Stimulated activated naive CD8-positive, alpha-beta T cell treated with anti-CD3 and anti-CD28 coated beads, Interleukin-15, amount 100 ng/mL, for 72 hours (primary cell): ENCODE data around the gene NUCB1.
A peak's percentile ranks its signal among the peaks of the same experiment; 100 is the strongest.
"Not testable (repeated sequence)": the region's sequence is repeated elsewhere in the genome, so short reads cannot be mapped to it uniquely, and the experiment has no call there.

ENCODE experiments used
- ATAC-seq: fragments of 150-1000 bp; cut with Tn5 transposase; 2 replicates; pipeline ENCODE4 v1.10.0; 2021; ENCODE audit warnings: mild to moderate bottlenecking, moderate library complexity
- DNase-seq, 2 donors: peaks; one replicate each; pipeline ENCODE4 v3.0.0; 2021 to 2022
- H3K27ac Mint-ChIP-seq, 2 donors: one replicate each; pipeline ENCODE4 v1.8.0; 2022; ENCODE audit warnings: mild to moderate bottlenecking in 2 of 2, mixed read lengths in 2 of 2, moderate library complexity in 2 of 2
- H3K27me3 Mint-ChIP-seq: one replicate; pipeline ENCODE4 v1.8.0; 2022; ENCODE audit warnings: mixed read lengths
- H3K4me1 Mint-ChIP-seq: one replicate; pipeline ENCODE4 v1.8.0; 2022; ENCODE audit warnings: mild to moderate bottlenecking, mixed read lengths
- H3K4me3 Mint-ChIP-seq, 2 donors: one replicate each; pipeline ENCODE4 v1.8.0; 2022; ENCODE audit warnings: mild to moderate bottlenecking in 2 of 2, mixed read lengths in 2 of 2, moderate library complexity in 1 of 2
- H3K9me3 Mint-ChIP-seq, 2 donors: one replicate each; pipeline ENCODE4 v1.8.0; 2022; ENCODE audit warnings: mixed read lengths in 2 of 2

NUCB1 gene

GRCh38 chr19:48913114-48913889, 13.2 kb downstream of the NUCB1 start:
- H3K27ac Mint-ChIP-seq, result peak overlapping the region in 1 of 2 donors; percentile 5
- no peaks in the 10 kb centered on the region for H3K9me3 Mint-ChIP-seq

GRCh38 chr19:48914181-48914580, 14.1 kb downstream of the NUCB1 start:
- Mint-ChIP-seq H3K4me1 (no peaks in the 10 kb centered on the region), H3K27me3 (no peaks in the 10 kb centered on the region), H3K27ac (no peak overlapping the region), H3K9me3 (no peaks in the 10 kb centered on the region), H3K4me3 (no peak overlapping the region)
- DNase-seq, result no peak
- ATAC-seq, result no peak

More at GRCh38 chr19:48913114-48913889, 13.2 kb downstream of the NUCB1 start:
- no peak overlapping the region for H3K4me3 Mint-ChIP-seq
- H3K4me1 Mint-ChIP-seq, result no peaks in the 10 kb centered on the region
- ATAC-seq (peak; percentile 60), DNase-seq (no peak)
- H3K27me3 Mint-ChIP-seq, result no peaks in the 10 kb centered on the region

- H3K4me3 Mint-ChIP-seq, result no peak overlapping the region
- H3K9me3 Mint-ChIP-seq, result no peaks in the 10 kb centered on the region
- DNase-seq, result no peak
- peak overlapping the region in 1 of 2 donors; percentile 14 for H3K27ac Mint-ChIP-seq
- H3K4me1 Mint-ChIP-seq, result no peaks in the 10 kb centered on the region
- no peak for ATAC-seq
- H3K27me3 Mint-ChIP-seq, result no peaks in the 10 kb centered on the region
These were observed 15.6 kb downstream of the NUCB1 start for GRCh38 chr19:48915757-48916156.

GRCh38 chr19:48918071-48918470, 18.0 kb downstream of the NUCB1 start:
- no peak overlapping the region for H3K27ac Mint-ChIP-seq
- H3K4me1 Mint-ChIP-seq, result no peaks in the 10 kb centered on the region
- no peaks in the 10 kb centered on the region for H3K27me3 Mint-ChIP-seq
- no peak overlapping the region for H3K4me3 Mint-ChIP-seq
- no peak for ATAC-seq
- DNase-seq, result no peak
- H3K9me3 Mint-ChIP-seq, result no peaks in the 10 kb centered on the region

- H3K27ac Mint-ChIP-seq, result peak overlapping the region in 1 of 2 donors; percentile 28
- H3K9me3 Mint-ChIP-seq, result no peaks in the 10 kb centered on the region
- ATAC-seq, result no peak
- no peak for DNase-seq
- H3K4me3 Mint-ChIP-seq, result no peak overlapping the region
- H3K27me3 Mint-ChIP-seq, result no peaks in the 10 kb centered on the region
- H3K4me1 Mint-ChIP-seq, result no peaks in the 10 kb centered on the region
These were observed 18.7 kb downstream of the NUCB1 start for GRCh38 chr19:48918801-48919247.

GRCh38 chr19:48919271-48919670, 19.2 kb downstream of the NUCB1 start:
- not testable (repeated sequence) for DNase-seq, ATAC-seq, H3K27ac Mint-ChIP-seq, H3K9me3 Mint-ChIP-seq, H3K4me1 Mint-ChIP-seq, H3K27me3 Mint-ChIP-seq, H3K4me3 Mint-ChIP-seq

GRCh38 chr19:48920949-48921348, 20.8 kb downstream of the NUCB1 start:
- peak overlapping the region in 1 of 2 donors; percentile 77 for H3K27ac Mint-ChIP-seq

GRCh38 chr19:48921721-48922500, 21.8 kb downstream of the NUCB1 start:
- Mint-ChIP-seq H3K4me3 (no peak overlapping the region), H3K27me3 (no peaks in the 10 kb centered on the region), H3K27ac (no peak overlapping the region), H3K9me3 (no peaks in the 10 kb centered on the region), H3K4me1 (peaks cover 6% of the 10 kb centered on the region)
- ATAC-seq (no peak), DNase-seq (no peak)

More at GRCh38 chr19:48920949-48921348, 20.8 kb downstream of the NUCB1 start:
- no peak overlapping the region for H3K4me3 Mint-ChIP-seq
- H3K27me3 Mint-ChIP-seq, result no peaks in the 10 kb centered on the region
- ATAC-seq, result no peak
- H3K9me3 Mint-ChIP-seq, result no peaks in the 10 kb centered on the region
- DNase-seq, result no peak
- H3K4me1 Mint-ChIP-seq, result no peaks in the 10 kb centered on the region

- no peaks in the 10 kb centered on the region for H3K9me3 Mint-ChIP-seq
- DNase-seq (no peak), ATAC-seq (no peak)
- peak overlapping the region in 1 of 2 donors; percentile 69 for H3K27ac Mint-ChIP-seq
- H3K4me1 Mint-ChIP-seq, result peaks cover 8% of the 10 kb centered on the region
- no peaks in the 10 kb centered on the region for H3K27me3 Mint-ChIP-seq
- no peak overlapping the region for H3K4me3 Mint-ChIP-seq
These were observed 22.7 kb downstream of the NUCB1 start for GRCh38 chr19:48922548-48923490.

GRCh38 chr19:48925240-48925843, 25.2 kb downstream of the NUCB1 start:
- Mint-ChIP-seq H3K4me3 (no peak overlapping the region), H3K27me3 (no peaks in the 10 kb centered on the region), H3K4me1 (peaks cover 8% of the 10 kb centered on the region), H3K27ac (no peak overlapping the region), H3K9me3 (no peaks in the 10 kb centered on the region)
- DNase-seq (no peak), ATAC-seq (peak; percentile 40)

- not testable (repeated sequence) for DNase-seq, H3K4me1 Mint-ChIP-seq, H3K27me3 Mint-ChIP-seq, ATAC-seq, H3K9me3 Mint-ChIP-seq, H3K4me3 Mint-ChIP-seq, H3K27ac Mint-ChIP-seq
These were observed 25.8 kb downstream of the NUCB1 start for GRCh38 chr19:48925890-48926289.

GRCh38 chr19:48926909-48927308, 26.8 kb downstream of the NUCB1 start:
- H3K4me1 Mint-ChIP-seq, result peaks cover 8% of the 10 kb centered on the region
- DNase-seq (no peak), ATAC-seq (peak; percentile 71)
- no peaks in the 10 kb centered on the region for H3K9me3 Mint-ChIP-seq
- H3K4me3 Mint-ChIP-seq, result peak overlapping the region in 1 of 2 donors; percentile 8
- peak overlapping the region in 1 of 2 donors; percentile 74 for H3K27ac Mint-ChIP-seq
- H3K27me3 Mint-ChIP-seq, result no peaks in the 10 kb centered on the region

- H3K9me3 Mint-ChIP-seq, H3K4me1 Mint-ChIP-seq, H3K27me3 Mint-ChIP-seq, H3K4me3 Mint-ChIP-seq, ATAC-seq, H3K27ac Mint-ChIP-seq, DNase-seq: not testable (repeated sequence)
These were observed 27.6 kb downstream of the NUCB1 start for GRCh38 chr19:48927692-48928091.

GRCh38 chr19:48928164-48929025, 28.3 kb downstream of the NUCB1 start:
- H3K27me3 Mint-ChIP-seq, result no peaks in the 10 kb centered on the region
- peak overlapping the region in 1 of 2 donors; percentile 19 for H3K27ac Mint-ChIP-seq
- H3K4me1 Mint-ChIP-seq, result peaks cover 14% of the 10 kb centered on the region
- no peak for ATAC-seq
- DNase-seq, result no peak
- no peak overlapping the region for H3K4me3 Mint-ChIP-seq
- H3K9me3 Mint-ChIP-seq, result no peaks in the 10 kb centered on the region
